AG04450 (cell line): ENCODE measurements around the gene CNGB1. TPM values are rescaled to one million over a fixed set of nuclear protein-coding genes. Genes with fewer than 3 reads are reported as not detected.

ENCODE experiments used
- CTCF ChIA-PET: fragments of 300-600, 350-600 bp; formaldehyde crosslinking; extraction: SDS; loops from one replicate; lab custom pipeline; 2022; ENCODE audit warnings: antibody characterized with exemption, inconsistent platforms; lab: Charles Lee
- POLR2A ChIA-PET: fragments of 350-600 bp; formaldehyde crosslinking; extraction: SDS; loops from one replicate; lab custom pipeline; 2021; ENCODE audit warnings: antibody characterized with exemption, inconsistent platforms; lab: Yijun Ruan, JAX
- DNase-seq: peaks from one replicate; pipeline ENCODE4 v3.0.0-alpha.2; 2011; ENCODE audit warnings: low read depth, low spot score
- H3K27ac ChIP-seq: one replicate; pipeline ENCODE4 v1.5.1; 2012; ENCODE audit warnings: low read depth, low read length, control low read depth
- H3K27me3 ChIP-seq: one replicate; pipeline ENCODE4 v1.6.0; 2012; ENCODE audit warnings: low read length; ENCODE audit not compliant: control insufficient read depth, insufficient read depth
- H3K4me3 ChIP-seq: 2 replicates; pipeline ENCODE4 v1.5.1; 2011; ENCODE audit warnings: mild to moderate bottlenecking, low read depth, low read length, control low read depth
- H3K9me3 ChIP-seq: 2 replicates; pipeline ENCODE4 v1.5.1; 2012; ENCODE audit warnings: low read length; ENCODE audit not compliant: control insufficient read depth, insufficient read depth
- CTCF ChIP-seq: IDR thresholded peaks from 2 replicates; pipeline ENCODE4 v1.5.1; 2011; ENCODE audit warnings: low read depth, low read length, control low read depth, inconsistent platforms
- polyA plus RNA-seq: library from polyadenylated mRNA; depleted of rRNA; stranded (reverse); fragments of >200 nt; gene quantifications from 2 replicates; pipeline ENCODE4 v1.2.3, GENCODE V29; 2011

Gene CNGB1
- polyA plus RNA-seq, 1 experiment: not detected

GRCh38 chr16:57939872-57940224 is 31.1 kb downstream of the CNGB1 start:
- POLR2A ChIA-PET: no interaction called here
- CTCF ChIA-PET: no interaction called here
- H3K4me3 ChIP-seq: no peak overlapping the region

GRCh38 chr16:57938936-57939871 is 31.7 kb downstream of the CNGB1 start:
- Histone ChIP-seq H3K9me3 (no peaks in the 10 kb centered on the region; the same call in 1 of the 2 replicates), H3K27ac (no peak overlapping the region), H3K27me3 (peaks cover 9% of the 10 kb centered on the region), H3K4me3 (no peak overlapping the region)
- POLR2A ChIA-PET: no interaction called here
- DNase-seq: no peak
- TF ChIP-seq CTCF: peak; percentile 2; the same call in 1 of the 2 replicates
- CTCF ChIA-PET: no interaction called here

More at GRCh38 chr16:57939872-57940224, 31.1 kb downstream of the CNGB1 start:
- Histone ChIP-seq H3K9me3 (no peaks in the 10 kb centered on the region; the same call in 1 of the 2 replicates), H3K27ac (no peak overlapping the region), H3K27me3 (peaks cover 9% of the 10 kb centered on the region)
- no peak for DNase-seq
- TF ChIP-seq CTCF: no peak

DNA sequence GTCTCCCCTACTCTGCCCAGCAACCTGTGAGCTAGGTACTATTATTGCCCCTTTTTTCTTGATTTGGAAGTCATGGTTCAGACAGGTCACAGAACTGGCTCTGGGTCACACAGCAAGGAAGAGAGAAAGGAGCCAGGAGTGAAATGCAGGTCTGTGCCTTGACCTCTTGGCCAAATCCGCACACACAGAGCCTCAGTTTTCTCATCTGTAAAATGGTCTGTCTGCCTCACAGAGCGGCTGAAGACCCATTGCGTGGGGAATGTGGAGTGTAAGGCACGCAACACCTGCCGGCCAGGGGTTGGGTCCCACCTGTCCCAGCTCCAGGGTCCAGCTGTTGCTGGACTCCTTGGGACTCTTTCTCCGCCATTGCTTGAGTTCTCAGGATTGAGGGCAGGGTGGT is 32.4 kb downstream of the CNGB1 start:
- H3K9me3 ChIP-seq: no peaks in the 10 kb centered on the region; the same call in 1 of the 2 replicates
- TF ChIP-seq CTCF: no peak
- DNase-seq: no peak
- no peak overlapping the region for H3K27ac ChIP-seq
- H3K27me3 ChIP-seq: peaks cover 9% of the 10 kb centered on the region
- H3K4me3 ChIP-seq: no peak overlapping the region
- ChIA-PET CTCF (no interaction called here), POLR2A (no interaction called here)

DNA sequence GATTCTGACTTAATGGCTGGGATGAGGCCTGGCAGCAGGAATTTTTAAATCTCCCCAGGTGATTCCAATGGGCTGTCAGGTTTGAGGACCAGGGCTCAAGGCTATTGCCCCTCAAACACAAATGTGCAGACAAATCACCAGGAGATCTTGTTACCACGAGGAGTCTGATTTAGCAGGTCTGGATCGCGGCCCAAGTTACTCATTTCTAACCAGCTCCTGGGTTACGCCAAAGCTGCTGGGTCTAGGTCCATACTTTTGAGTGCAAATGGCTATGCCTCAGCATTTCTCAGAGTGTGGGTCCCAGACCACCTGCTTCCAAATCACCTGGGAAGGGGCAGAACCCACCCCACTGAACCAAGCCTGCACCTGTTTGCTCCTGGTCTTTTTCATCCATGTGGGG is 33.1 kb downstream of the CNGB1 start:
- TF ChIP-seq CTCF: no peak
- no peak for DNase-seq
- ChIA-PET CTCF (no interaction called here), POLR2A (no interaction called here)
- Histone ChIP-seq H3K4me3 (no peak overlapping the region), H3K27ac (no peak overlapping the region), H3K9me3 (no peaks in the 10 kb centered on the region; the same call in 1 of the 2 replicates), H3K27me3 (peaks cover 9% of the 10 kb centered on the region)

GRCh38 chr16:57935904-57936303 is 35.0 kb downstream of the CNGB1 start:
- DNase-seq: no peak
- CTCF ChIA-PET: no interaction called here
- no peak overlapping the region for H3K4me3 ChIP-seq
- POLR2A ChIA-PET: no interaction called here
- no peak for TF ChIP-seq CTCF
- peaks cover 4% of the 10 kb centered on the region for H3K27me3 ChIP-seq
- H3K27ac ChIP-seq: no peak overlapping the region
- no peaks in the 10 kb centered on the region; the same call in 1 of the 2 replicates for H3K9me3 ChIP-seq
